RWPE1 (cell line): ENCODE results near the gene ELFN2.

Source experiments
- CTCF ChIA-PET: fragments of 350-600 bp; sonication (Branson Sonifier 250); formaldehyde crosslinking; extraction: SDS; loops from one replicate; lab custom pipeline; 2021; lab: Yijun Ruan, JAX
- POLR2A ChIA-PET: fragments of 400-600 bp; formaldehyde crosslinking; extraction: SDS; loops from one replicate; lab custom pipeline; 2020; ENCODE audit warnings: antibody characterized with exemption; ENCODE audit not compliant: low non-redundant PET; lab: Yijun Ruan, JAX
- DNase-seq: peaks from one replicate; pipeline ENCODE4 v3.0.0; 2012; ENCODE audit warnings: low spot score
- H3K27ac ChIP-seq: fragments of 450-650 bp; 2 replicates; pipeline ENCODE4 v1.5.1; 2017
- CTCF ChIP-seq: fragments of 450-650 bp; conservative IDR thresholded peaks from 2 replicates; pipeline ENCODE4 v1.5.1; 2017; ENCODE audit warnings: low read depth, mild to moderate bottlenecking

The ELFN2 gene

GRCh38 chr22:37462983-37463382 is 35.7 kb upstream of the ELFN2 start:
- ChIA-PET POLR2A (no interaction called here), CTCF (no interaction called here)
- DNase-seq = no peak
- no peak for TF ChIP-seq CTCF
- no peak overlapping the region for H3K27ac ChIP-seq

- CTCF ChIA-PET = interaction anchor here (0.7 kb wide), 1 partner anchor 263 kb away, joined by 4 read pairs; no protein-coding TSS in a partner anchor
These were observed 35.2 kb upstream of the ELFN2 start for GRCh38 chr22:37462436-37462835.

DNA sequence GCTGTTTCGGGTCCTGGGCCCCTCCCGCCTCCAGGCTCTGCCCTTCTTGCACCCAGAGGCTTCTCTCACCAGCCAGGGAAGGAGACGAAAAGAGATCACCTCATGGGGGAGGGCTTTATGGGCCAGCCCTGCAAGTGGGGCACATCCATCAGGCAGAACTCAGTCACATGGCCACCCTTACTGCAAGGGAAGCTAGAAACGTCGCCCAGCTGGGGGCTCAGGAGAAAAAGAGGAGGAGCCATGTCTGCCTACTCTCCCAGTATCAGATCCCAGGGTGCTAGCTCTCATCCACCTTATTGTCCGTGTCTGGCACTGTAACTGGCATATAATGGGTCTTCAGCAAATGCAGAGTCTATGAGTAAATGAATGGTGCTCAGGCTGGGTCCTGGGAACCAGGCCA is 34.7 kb upstream of the ELFN2 start:
- CTCF ChIA-PET = interaction anchor here (0.7 kb wide), 1 partner anchor 263 kb away, joined by 4 read pairs; no protein-coding TSS in a partner anchor
- no peak for DNase-seq
- no peak for TF ChIP-seq CTCF
- no peak overlapping the region for H3K27ac ChIP-seq
- POLR2A ChIA-PET = no interaction called here

More at GRCh38 chr22:37462436-37462835, 35.2 kb upstream of the ELFN2 start:
- H3K27ac ChIP-seq = no peak overlapping the region
- no peak for TF ChIP-seq CTCF
- POLR2A ChIA-PET = no interaction called here
- DNase-seq = no peak

DNA sequence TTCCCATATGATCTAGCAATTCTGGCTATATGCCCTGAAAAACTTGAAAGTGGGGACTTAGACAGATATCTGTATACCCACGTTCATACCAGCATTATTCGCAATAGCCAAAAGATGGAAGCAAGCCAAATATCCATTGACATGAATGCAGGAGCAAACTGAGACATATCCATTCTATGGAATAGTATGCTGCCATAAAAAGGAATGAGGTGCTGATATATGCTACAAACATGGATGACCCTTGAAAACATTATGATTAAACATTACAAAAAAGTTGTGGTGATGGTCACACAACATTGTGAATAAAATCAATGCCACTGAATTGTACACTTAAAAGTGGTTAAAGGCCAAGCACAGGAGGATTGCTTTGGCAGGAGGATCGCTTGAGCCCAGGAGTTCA is 33.4 kb upstream of the ELFN2 start:
- H3K27ac ChIP-seq = no peak overlapping the region
- no peak for TF ChIP-seq CTCF
- DNase-seq = no peak
- POLR2A ChIA-PET = no interaction called here
- CTCF ChIA-PET = no interaction called here

DNA sequence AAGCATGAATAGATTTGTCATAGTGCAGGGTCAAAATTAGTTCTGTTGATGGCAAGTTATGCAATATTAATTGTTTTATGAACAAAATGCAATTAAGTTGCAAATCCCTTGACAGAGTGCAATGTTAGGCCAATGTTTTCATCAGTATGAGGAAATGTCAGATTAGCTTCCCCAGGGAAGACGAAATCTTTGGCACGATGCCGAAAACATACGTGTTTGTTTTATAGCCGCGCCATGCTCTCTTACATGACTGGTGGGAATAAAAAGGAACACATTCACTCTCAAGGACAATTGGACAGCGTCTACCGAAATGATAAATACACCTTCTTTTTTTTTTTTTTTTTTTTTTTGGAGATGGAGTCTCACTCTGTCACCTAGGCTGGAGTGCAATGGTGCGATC is 31.9 kb upstream of the ELFN2 start:
- DNase-seq = no peak
- CTCF ChIA-PET = interaction anchor here (0.7 kb wide), 1 partner anchor 277 kb away, joined by 3 read pairs; no protein-coding TSS in a partner anchor
- no peak for TF ChIP-seq CTCF
- POLR2A ChIA-PET = no interaction called here
- H3K27ac ChIP-seq = no peak overlapping the region

GRCh38 chr22:37457093-37457893 is 30.0 kb upstream of the ELFN2 start:
- peak; percentile 91 for TF ChIP-seq CTCF
- ChIA-PET POLR2A (no interaction called here), CTCF (interaction anchor here (0.5 to 1.5 kb wide), 11 partner anchors 25 to 227 kb away, joined by 3 to 5 read pairs (median 3); partner anchors contain the start of gene LGALS2)
- DNase-seq = peak; percentile 65
- H3K27ac ChIP-seq = peak overlapping the region; percentile 74; the same call in 1 of the 2 replicates
